Measurements from ENCODE around the gene IRAK1. TPM values are rescaled to one million over a fixed set of nuclear protein-coding genes. Genes with fewer than 3 reads are reported as not detected.

The IRAK1 gene
- polyA plus RNA-seq, 12 donors: 27.7 to 48.5 (median 39.2) TPM; not detected in 1

DNA sequence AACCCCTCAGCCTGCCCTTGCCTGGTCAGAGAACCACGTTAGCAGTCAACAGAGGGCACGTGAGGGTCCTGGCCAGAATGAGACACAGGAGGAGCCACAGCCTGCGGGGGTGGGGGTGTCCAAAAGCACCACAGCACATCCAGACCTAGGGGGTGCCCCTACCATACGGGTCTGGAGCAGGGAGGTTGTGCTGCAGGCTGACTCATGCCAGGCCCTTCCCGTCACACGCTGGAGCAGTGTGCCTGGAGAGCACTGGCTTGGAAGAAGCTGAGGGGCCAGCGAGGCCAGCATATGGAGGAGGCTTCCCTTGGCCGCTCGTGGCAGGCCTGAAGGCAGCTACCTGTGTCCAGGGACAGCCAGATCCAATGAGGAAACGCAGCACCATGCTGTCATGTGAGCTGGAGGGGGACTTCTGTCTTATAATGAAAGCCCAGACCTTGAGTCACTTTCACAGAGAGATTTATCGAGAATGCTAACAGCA is 1.5 kb upstream of the IRAK1 start:
- DNase-seq: no peak

DNA sequence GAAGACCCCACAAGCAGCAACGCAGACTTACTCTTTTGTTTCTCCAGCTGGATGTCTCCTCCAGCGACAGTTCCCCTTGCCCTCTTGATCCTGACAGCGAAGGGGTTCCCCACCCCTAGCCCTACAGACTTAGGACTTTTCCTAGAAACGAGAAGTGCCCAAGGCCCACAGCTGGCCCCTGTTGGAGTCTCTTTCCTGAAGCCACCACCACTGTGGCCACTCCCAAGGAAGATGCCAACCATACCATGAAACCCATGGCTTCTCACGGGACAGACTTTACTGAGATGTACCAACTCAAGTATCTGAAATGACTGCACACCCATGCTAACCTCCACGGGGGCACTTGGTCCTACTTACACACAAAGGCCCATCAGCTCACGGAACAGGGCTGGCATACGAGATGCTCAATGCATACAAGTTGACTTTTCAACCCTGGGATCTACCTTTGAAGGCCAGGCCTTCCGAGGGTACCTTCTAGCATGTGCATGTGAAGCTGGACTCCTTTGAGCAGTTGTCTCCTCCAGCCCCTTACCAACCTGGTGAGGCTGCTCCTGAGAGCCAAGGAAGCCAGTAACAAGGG is 924 bp upstream of the IRAK1 start:
- DNase-seq: no peak

DNA sequence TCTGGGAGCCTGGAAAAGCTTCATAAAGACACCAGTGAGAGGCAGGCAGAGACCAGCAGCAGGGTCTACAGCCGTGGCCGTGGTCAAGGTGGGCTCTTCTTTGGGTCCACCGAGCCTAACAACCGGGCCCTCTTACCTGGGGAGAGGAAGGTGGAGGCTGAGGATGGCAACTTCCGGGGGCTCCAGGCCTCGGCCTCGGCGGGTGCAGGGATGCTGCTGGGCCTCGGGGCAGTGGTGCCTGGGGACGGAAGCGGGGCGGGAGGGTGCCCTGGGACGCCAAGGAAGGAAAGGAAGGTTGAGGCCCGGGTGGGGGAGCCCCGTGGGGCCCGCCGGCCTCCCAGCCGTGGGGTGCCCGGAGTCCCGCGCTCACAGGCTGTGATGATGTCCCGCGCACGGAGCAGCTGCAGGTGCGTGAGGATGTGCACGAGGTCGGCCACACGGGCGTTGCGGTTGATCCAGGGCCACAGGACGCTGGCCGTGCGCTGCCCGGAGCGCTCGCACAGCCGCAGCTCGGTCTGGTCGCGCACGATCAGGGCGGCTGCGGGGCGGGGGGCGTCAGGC is 561 bp downstream of the IRAK1 start:
- no peak for DNase-seq

DNA sequence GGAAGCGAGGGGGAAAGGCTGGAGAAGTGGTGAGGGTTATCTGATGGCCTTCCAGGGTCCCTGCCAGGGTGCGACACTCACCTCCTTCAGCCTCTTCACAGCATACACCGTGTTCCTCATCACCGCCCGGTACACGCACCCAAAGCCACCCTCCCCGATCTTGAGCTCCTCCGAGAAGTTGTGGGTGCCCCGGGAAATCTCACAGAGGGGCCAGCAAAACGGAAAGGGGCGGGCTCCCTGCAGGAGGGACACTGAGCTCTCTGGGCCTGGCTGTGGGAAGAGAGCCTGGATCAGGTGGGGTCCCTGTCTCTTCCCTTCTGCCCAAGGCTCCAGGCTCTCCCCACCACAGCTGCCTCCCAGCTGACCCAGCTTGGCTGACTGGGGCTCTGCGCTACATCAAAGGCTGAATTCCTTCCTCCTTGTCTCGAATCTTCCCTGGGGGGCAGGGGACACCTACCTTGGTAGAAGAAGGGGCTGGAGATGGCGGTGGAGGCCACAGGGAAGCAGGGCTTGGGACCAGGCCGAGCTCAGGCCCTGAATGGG is 1.1 kb downstream of the IRAK1 start:
- no peak for DNase-seq

DNA sequence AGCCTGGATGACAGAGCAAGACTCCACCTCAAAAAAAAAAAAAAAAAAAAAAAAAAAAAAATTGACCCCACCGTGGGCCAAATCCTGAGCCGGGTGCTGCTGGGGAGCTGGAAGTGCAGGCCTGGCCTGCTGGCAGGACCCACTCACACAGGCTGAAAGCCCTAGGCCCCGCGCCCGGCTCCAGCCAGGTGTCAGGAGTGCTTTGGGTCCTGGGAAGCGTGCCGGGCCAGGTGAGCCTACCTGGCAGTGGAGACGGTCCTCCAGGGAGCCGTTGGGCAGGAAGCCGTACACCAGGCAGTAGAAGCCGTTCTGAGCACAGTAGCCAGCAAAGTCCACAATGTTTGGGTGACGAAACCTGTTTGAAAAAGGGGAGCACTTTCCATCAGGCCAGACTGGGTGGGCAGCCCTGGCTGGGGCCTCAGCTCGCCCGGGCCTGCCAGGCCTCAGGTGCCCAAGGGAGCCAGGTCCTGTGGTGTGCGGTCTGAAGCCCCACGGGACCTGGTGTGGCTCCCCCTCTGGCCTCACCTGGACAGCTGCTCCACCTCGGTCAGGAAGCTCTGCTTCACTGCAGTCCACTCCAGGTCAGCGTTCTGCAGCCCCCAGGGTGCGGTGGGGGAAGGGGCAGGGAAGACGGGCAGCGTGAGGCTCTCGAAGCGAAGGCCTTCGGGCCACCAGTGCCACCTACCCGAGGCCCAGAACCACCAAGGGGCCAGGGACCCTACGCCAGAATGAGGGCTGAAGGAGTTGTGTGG is 1.8 kb downstream of the IRAK1 start:
- no peak for DNase-seq

DNA sequence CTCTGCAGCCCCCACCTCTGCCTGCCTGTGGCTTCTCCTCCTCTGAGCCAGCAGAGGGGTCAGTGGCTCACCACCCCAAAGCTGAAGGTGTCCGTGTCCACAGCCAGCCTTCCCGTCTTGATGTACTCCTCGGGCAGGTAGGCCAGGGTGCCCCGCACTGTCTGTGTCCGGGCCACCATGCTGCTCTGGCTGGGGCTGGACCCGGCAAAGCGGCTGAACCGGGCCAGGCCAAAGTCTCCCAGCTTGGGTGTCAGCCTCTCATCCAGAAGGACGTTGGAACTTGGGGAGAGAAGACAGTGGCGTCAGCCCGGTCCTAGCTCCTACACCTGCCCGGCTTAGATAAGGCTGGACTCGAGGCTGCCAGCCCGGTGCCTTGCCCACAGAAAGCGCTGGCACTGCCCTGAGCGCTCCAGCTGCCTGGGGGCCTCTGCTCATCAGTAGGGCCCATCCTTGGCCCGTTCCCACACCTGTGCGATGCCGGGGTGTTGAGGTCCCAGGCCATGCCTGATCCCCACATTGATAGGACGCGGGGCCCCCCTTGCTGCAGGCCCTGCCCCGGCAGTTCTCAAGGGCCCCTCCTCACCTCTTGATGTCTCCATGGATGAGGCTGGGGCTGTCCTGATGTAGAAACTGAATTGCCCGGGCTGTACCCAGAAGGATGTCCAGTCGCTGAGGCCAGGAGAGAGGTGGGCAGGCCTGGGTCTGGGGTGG is 3.2 kb downstream of the IRAK1 start:
- DNase-seq: no peak

DNA sequence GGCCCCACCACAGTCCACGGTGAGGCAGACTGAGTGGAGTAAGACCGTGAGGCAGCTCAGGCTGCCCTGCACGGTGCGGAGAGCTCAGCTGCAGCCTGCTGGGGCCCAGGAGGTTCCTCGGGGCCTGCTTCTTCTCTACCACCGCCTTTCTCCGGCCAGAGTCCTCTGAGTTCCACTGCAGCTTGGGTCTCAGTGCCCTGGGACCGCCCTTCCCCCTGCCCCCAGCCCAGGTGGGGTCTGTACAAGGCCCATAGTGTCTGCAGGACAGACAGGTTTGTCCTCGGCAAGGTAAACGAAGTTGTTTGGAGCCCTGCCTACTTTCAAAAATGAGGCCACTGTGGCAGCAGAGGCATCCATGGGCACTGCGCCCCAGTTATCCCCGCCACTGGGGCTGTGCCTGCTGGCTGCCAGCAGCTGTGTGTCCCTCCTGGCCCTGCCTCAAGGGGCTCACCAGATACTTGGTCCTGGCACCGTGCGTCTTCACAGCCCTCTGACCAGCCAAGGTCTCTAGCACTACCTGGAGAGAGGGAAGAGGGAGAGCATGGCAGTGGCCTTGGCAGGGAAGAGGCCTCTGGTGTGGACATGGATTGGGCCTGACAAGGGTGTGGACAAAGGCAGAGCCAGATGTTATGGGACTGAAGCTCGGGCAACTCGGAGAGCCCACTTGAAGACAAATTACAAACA is 4.0 kb downstream of the IRAK1 start:
- no peak for DNase-seq

DNA sequence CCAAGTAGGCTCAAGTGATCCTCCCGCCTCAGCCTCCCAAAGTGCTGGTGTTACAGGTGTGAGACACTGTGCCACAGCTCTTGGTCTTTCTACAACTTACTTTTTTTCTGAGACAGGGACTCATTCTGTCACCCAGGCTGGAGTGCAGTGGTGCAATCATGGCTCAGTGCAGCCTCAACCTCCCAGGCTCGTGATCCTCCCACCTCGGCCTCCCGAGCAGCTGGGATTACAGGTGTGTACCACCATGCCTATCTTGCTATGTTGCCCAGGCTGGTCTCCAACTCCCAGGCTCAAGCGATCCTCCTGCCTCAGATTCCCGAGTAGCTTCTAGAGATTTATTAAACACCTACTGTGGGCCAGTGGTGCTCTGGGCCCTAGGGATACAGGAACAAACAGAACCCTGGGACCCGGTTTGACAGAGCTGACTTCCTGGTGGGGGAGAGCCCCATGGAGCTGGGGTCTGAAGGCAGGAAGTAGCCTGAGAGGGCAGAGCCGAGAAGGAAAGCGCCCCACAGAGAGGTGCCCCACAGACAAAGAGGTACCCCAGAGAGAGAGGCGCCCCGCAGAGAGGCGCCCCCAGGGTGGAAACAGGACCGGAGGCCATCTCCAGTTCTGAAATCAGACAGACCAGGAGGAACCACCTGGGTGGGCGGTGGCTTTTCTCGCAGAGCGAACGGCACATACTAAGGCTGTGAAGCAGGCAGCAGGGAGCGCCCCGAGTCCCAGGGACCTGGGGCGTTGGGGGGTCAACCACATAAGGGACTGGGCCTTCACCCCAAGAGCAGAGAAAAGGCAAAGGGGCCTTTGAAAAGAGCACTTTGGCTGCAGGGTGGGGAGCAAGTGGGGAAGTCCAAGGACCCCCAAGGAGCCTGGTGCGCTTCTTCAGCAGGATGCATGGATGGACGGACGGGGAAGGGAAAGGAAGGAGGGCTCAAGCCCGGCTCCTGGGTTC is 5.0 kb downstream of the IRAK1 start:
- no peak for DNase-seq

DNA sequence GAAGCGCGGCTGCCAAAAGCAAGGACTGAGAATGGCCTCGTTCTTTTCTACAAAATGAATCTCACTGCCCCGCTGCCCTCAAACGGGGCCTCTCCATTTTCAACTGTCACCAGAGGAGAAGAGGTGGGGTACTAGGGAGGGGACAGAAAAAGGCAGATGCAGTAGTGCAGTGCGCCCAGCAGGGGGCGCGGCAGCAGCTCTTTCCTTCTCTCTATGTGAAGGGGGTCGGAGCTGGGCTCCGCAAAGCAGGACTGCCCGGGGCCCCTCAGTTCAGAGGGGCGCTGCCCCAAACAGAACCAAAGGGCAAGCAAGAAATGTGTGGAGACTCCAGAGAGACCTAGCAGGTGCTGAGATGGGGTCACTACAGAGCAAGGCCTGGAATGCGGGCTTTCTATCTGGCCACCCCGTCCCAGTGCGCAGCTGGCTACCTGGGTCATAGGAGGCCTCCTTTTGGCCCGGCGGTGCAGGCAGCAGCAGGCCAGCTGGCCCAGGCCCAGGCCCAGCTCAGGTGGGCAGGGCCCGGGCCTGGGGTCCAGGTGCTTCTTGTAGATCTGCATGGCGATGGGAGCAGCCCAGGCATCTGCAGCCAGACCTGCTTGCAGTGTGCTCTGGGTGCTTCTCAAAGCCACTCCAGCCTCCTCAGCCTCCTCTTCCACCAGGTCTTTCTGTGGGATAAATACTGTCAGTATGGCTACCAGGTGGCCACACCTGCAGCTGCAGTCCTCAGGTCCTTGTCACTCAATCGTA is 5.9 kb downstream of the IRAK1 start:
- peak; percentile 53 for DNase-seq

DNA sequence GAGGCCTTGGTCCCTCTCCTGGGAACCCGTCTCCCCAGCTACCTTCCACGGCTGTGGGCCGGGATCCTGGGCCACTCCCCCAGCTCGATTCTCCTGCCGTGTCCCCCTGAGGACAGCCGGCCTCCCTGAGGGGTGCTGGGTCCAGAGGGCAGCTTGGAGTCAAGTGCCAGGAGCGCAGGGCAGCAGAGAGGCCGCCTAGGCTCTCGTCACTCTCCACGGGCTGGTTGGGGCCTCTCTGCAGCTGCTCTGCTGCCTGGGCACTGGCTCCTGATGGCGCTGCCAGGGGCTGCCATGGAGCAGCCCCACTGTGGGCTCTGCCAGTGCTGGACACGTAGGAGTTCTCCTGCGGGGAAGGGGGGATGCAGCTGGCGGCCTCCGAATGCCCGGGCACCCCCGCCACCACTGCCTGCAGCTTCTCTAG is 6.7 kb downstream of the IRAK1 start:
- DNase-seq: no peak

DNA sequence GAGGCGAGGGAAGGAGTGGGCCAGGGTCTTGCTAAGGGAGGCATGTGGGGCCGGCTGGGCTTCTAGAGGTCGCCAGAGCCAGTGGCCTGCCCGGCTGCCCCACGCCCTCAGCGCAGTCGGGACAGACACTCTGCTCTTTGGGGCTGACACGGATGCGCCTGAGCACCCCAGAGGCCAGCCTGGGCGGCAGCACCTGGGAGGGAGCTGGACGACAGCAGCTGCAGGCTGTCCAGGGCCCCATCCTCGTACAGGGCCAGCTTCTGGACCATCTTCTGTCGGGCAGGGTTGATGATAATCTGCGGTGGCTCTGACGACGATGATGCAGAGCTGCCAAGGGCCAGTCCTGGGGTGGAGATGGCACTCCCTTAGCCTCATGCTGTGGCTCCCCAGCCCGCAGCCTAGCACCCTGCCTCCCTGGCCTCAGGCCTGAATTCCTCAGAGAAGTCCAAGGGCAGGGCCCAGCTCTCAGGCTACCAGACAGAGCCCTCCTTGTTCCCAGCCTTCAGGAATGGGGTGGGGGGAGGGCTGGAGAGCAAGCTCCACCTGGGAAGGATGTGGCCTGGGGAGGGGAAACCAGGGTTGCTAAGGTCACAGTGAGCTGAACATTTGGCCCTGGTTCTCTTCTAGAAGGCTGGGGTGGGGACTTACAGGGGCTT is 7.2 kb downstream of the IRAK1 start:
- no peak for DNase-seq

DNA sequence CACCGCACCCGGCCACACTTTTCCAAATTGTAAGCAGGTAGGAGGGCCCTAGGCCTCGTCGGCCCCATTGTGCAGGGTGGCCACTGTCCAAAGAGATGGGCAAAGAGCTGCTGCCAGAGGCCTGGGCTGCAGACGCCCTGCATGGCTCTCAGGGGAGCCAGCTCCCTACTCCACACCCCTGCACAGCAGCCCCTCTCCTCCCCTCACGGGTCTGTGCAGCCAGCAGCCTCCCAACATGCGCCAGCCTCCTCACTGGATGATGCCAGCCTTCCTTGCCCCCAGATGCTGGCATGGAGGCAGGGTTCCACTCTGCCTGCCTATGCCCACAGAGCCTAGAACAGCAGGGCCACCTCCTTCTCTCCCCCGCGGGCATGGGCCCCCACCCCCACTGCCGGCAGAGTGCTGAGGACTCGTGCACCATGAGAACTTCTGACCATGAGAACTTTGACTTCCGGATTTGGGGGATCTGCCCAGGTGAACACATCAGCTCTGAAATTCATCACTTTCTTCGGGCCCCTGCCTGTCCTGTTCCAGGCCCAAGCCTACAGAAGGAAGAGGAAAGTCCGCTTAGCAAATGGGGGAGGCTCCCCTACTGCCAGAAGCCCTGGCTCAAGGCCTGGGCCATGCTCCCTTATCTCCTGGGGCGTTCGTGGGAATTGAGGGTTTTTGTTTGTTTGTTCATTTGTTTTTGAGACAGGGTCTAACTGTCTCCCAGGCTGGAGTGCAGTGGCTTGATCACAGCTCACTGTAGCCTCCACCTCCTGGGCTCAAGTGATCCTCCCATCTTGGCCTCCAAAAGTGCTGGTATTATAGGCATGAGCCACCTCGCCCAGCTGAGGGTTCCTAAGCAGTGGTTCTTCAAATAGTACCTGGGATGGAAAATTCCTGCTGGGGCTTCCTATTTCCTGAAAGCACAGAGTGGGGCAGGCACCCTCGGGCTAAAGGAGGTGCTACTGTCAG is 8.0 kb downstream of the IRAK1 start:
- no peak for DNase-seq

DNA sequence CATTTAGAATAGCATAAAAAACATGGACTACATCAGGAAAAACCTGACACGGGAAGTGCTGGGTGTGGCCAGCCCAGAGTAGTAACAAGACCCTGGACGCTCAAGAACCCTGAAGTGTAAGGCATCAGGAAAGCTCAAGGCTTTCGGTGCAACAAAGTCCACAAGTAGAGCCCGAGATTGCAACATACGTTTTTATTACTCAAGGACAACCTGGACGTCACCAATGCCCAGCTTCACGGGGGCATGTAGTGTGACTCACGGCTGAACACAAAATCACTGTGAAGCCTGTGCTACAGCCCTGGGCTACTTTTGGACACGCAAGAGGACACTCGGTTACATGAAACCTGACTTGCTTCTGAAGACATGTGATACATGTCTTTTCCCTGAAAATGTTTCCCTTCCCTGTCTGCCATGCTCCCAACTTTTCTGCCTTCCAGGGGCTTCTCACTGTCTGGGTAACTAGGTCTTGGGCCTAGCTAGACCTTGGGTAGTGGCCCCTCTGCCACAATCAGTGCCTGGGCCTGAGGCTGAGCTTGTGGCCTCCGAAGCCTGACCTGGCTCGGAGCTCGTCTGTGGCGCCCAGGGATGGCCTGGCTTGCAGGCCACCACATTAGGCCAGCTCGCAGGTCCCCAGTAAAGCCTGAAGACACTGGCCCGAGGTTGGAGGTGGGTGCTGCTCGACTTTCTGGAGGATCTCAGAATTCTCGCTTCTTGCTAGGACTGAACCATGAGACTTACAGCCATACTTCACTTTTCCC is 9.2 kb downstream of the IRAK1 start:
- DNase-seq: no peak

DNA sequence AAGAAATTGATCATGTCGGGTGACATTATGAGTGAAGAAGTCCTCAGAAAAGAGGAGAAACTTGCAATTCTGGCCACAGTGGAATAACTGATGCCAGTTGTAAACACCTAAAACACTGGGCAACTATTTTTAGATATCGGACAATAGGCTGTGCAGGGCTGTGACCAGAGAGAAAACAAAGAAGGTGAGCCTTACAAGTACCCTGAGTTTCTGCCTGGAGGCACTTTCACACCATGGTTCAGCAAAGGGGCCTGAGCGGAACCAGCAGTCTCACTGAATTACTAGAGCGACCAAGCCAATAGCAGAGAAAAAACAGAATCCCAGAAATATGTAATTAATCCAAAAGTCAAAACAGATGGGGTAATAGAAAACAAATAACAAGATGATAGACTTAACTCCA is 11.2 kb downstream of the IRAK1 start:
- DNase-seq: no peak

DNA sequence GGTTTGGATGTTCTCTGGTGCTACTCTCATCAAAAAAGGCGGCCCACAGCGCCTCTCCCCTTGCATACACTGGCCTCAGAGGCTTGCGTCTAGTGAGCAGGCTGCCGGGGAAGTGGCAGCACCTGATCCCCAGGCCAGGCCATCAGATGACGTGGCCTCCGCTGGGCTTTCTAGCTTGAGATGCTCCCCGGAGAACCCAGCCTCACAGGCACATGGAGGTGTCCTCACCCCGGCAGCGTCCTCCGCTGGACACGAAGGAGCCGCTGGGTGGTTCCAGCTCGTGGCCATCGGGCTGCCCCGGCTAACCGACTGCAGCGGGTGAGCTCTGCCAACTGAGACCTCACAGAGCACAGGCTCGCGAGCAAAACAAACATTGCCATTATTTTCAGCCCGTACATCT is 12.8 kb downstream of the IRAK1 start:
- DNase-seq: no peak

DNA sequence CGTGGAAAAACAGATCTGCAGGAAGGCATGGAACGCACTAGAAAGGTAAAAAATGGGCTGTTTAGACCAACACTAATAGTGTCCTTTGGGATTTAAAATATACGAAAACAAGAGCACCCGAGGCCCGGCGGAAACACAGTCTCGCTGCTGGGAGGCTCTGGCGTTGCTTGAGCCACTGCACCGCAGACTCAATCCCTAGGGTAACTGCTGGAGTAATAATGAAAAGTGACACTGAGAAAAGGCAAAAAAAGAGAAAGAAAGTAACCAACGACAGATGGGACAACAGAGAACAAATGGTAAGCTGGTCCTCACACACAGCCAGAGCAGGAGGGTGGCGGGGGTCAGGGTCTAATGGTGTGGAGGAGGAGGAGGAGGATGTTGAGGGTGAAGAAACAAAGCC is 15.4 kb downstream of the IRAK1 start:
- no peak for DNase-seq

DNA sequence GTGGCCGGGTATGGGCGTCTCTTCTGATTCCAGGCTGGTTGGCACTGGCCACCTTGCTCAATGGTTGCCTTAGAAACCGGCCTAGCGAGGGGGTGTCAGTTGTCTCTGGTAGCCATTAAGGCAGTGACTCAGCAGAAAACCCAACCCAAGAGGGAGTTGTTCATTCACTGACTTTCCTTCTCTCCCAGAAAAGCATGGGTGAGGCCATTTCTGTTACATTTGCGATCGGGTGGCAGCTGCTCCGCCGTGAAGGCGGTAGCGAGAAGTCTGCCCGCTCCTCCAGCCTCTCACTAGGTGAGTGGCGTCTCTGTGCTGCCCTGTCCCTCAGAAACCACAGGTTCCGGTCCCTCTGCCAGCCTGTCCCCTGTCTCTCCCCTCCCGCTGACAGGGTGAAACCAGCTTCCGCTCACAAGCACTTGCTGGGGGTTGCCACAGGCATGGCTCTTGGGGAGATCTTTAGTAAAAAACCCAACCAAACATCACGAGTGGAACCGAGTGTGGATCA is 17.4 kb downstream of the IRAK1 start:
- DNase-seq: no peak
